Right kidney (tissue), 9 donors: ENCODE results near the gene DNTT.

ENCODE experiments used
- DNase-seq: peaks from one replicate; pipeline ENCODE4 v3.0.0-alpha.2; 2016
- long read RNA-seq, 8 donors: transcript quantifications; one replicate each; lab custom pipeline, GENCODE V29; 2026

Gene DNTT
- long read RNA-seq, donor 1 = 0 reads
- long read RNA-seq, donor 2 = 0 reads
- long read RNA-seq, donor 3 = 0 reads
- long read RNA-seq, donor 4 = 0 reads
- long read RNA-seq, donor 5, partial matches to known transcripts = 7 of 7 reads
- long read RNA-seq, donor 5, other reads (novel, unspliced or antisense) = 0 of 7 reads
- long read RNA-seq, donor 6 = 0 reads
- long read RNA-seq, donor 7 = 0 reads
- long read RNA-seq, donor 8, partial matches to known transcripts = 0 of 1 reads
- long read RNA-seq, donor 8, other reads (novel, unspliced or antisense) = 0 of 1 reads

DNA sequence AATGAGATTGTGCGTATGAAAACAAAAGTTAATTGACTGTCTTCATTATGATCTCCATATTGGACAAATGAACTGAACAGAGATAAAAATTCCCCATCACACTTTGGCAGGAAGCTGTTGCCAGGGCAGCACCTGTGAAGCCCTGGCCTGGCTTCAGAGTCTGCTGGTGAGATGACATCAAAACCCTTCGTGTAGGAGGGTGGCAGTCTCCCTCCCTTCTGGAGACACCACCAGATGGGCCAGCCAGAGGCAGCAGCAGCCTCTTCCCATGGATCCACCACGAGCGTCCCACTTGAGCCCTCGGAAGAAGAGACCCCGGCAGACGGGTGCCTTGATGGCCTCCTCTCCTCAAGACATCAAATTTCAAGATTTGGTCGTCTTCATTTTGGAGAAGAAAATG lies at the start of gene DNTT:
Gene DNTT (plus strand): TSS at position 205 of the 400 bp plus-strand sequence. CDS start 64 bp downstream, at position 269.
- DNase-seq = no peak

- DNase-seq = no peak
Measured at GRCh38 chr10:96254976-96255375, 49.3 kb upstream of the DNTT start.

DNA sequence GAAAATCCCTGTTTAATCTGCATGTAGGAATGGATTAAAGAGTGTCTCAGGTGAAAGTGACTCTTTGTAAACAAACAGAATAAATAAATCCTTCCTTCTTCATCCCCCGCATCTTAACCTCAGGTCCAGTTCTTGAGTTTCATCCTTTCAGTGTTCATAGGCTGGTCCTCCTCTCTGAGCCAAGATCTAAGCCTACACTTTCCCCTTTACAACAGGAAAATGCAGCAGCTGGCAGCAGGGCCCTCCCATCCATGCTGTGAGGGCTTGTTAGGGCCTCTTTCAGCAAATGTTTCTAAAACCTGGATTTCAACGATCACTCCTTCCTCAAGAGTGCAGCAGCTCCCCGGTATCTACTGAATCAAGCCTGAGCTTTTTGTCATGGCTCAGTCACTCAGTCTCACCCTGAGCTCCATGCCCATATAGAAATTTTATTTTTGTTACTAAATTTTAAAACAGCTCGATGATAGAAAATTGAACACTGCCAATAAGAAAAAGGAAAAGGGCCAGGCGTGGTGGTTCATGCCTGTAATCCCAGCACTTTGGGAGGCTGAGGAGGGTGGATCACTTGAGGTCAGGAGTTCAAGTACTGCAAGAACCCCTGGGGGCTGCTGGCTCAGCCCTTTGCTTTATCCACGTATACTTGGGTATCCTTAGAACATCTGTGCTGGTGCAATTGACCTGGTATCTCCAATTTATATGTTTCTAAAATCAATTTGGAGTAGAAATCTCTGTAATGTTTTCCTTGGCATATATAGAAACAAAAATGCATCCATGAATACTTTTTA lies 48.5 kb upstream of the DNTT start:
- no peak for DNase-seq

GRCh38 chr10:96257944-96258343 lies 46.3 kb upstream of the DNTT start:
- DNase-seq = no peak

DNA sequence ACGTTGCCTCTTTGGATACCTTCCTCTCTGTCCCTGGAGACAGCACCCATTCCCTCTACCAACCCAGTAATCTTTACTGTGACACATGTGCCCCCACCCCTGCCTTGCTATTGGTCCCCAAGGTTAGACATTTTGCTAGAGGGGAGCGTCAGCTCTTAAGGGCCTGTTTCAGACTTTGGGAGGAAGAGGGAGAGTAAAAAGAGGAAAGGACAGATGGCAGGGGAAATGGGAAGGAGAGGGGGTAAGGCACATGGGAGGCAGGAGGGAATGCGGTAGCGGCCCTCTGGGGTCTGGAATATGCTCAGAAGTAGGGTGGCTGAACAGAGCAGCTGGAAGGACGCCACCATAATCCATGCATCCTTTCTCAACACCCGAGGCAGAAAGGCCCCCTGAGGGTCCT lies 45.1 kb upstream of the DNTT start:
- DNase-seq = no peak

GRCh38 chr10:96260014-96260413 lies 44.2 kb upstream of the DNTT start:
- no peak for DNase-seq

- no peak for DNase-seq
Measured at GRCh38 chr10:96261132-96261531, 43.1 kb upstream of the DNTT start.

- DNase-seq = no peak
Measured at GRCh38 chr10:96261930-96262329, 42.3 kb upstream of the DNTT start.

- DNase-seq = no peak
Measured at GRCh38 chr10:96263176-96263575, 41.1 kb upstream of the DNTT start.

DNA sequence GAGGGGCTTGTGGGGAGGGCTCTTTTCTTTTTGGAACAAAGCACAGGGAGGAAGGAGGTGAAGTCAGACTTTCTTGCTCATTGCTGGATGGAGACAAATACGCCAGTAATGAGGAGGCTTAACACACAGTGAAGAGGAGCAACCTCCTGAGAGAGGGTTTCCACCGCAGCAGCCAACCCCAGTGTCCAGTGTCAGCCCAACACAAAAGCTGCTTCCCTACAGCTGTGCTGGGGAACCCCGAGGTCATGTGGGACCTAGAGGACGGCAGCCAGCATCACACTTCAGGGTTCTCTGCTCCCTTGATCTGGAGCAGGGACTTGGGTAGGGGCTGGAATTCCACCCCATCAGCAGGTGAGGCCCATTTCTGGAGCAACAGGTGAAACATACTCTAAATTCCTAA lies 40.6 kb upstream of the DNTT start:
- no peak for DNase-seq

- DNase-seq = no peak
Measured at GRCh38 chr10:96264938-96265337, 39.3 kb upstream of the DNTT start.

- no peak for DNase-seq
Measured at GRCh38 chr10:96266118-96266770, 38.0 kb upstream of the DNTT start.

DNA sequence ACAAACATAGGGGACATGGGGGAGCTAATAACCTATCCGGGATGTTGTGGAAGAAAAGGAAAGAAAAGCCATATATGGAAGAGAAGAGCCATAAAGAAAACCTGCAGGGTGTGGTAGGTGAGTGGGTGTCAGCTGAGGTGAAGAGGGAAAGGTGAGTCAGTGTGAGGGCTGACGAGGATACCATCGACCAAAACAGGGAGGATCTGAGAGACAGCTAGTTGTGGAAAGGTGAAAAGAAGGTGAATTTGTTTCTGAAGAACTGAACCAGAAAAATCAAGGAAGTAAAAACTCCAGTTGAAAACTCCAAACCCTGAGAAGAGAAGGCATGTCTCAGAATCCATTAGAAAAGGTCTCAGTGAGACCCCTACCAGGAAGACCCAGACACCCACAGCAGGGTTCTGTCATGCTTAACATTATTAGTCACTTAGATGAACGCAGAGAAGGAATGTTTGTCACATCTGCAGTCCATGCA lies 37.0 kb upstream of the DNTT start:
- DNase-seq = no peak

DNA sequence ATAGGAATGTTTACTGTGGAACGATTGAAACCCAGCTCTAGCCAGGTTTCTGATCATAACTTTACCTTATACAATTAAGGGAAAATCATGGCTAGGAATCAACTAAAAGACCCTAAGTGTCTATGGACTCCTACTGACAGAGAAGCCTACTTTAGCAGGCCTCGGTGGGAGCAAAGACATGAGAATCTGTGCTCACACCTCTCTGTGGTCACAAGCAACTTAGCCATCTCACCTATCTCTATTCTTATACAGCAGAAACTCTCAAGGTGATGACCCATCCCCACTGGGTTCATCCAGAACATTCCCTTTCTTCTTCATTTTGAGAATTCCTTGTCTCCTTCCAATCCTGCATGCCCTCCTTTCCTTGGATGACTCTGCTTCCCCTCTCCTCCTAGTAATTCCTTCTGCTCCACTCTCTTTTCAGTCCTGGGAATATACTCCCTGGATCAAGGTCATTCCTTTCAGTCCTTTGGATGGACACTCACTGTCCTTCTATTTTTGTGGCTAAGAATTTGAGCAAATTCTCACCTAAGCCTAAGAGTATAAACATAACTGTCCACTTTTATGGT lies 35.8 kb upstream of the DNTT start:
- DNase-seq = no peak

- DNase-seq = no peak
Measured at GRCh38 chr10:96269438-96270300, 34.6 kb upstream of the DNTT start.

DNA sequence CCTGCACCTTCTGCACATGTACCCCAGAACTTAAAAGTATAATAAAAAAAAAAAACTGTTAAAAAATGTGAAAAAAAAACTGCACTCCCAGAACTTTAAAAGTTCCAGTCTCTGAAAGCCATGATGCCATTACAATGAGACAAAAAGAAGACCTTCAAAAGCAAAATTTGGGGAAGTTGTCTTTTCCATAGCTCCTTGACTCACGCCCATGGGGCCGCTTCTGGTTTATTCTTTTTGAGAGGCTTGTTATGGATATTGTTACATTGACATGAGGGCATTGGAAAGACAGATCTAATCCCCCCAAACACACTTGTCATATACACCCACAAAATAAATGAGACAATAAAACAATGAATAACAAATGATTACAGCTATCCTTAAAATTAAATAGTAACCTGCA lies 33.7 kb upstream of the DNTT start:
- no peak for DNase-seq

- DNase-seq = no peak
Measured at GRCh38 chr10:96271016-96271815, 33.0 kb upstream of the DNTT start, which contains the start of gene BLNK. TSS of gene BLNK (minus strand) at chr10:96271569. CDS start at chr10:96271398, 171 bp downstream.

GRCh38 chr10:96272316-96273280 lies 31.6 kb upstream of the DNTT start:
- DNase-seq = no peak

GRCh38 chr10:96275685-96276418 lies 28.4 kb upstream of the DNTT start:
- DNase-seq = no peak
